Muscle layer of duodenum (tissue), 2 donors: ENCODE data around the gene GLRA2.
"Not testable (repeated sequence)": the region's sequence is repeated elsewhere in the genome, so short reads cannot be mapped to it uniquely, and the experiment has no call there.

Experiments
- H3K27ac ChIP-seq: one replicate; pipeline ENCODE4 v1.7.0; 2013; ENCODE audit warnings: mild to moderate bottlenecking, low read length
- H3K27me3 ChIP-seq: one replicate; pipeline ENCODE4 v1.7.0; 2013; ENCODE audit warnings: low read depth, mild to moderate bottlenecking, control low read depth, low read length
- H3K36me3 ChIP-seq, 2 donors: one replicate each; pipeline ENCODE4 v1.7.0; 2013; ENCODE audit warnings: low read length in 2 of 2, control low read depth in 1 of 2, mild to moderate bottlenecking in 1 of 2; ENCODE audit not compliant: insufficient read depth in 2 of 2, control insufficient read depth in 1 of 2
- H3K4me1 ChIP-seq, 2 donors: one replicate each; pipeline ENCODE4 v1.7.0; 2013; ENCODE audit warnings: low read length in 2 of 2, mild to moderate bottlenecking in 2 of 2, control low read depth in 1 of 2, moderate library complexity in 1 of 2; ENCODE audit not compliant: insufficient read depth in 2 of 2, control insufficient read depth in 1 of 2
- H3K4me3 ChIP-seq, 2 donors: one replicate each; pipeline ENCODE4 v1.7.0; 2013; ENCODE audit warnings: low read length in 2 of 2, low read depth in 1 of 2, mild to moderate bottlenecking in 1 of 2
- H3K9me3 ChIP-seq, 2 donors: one replicate each; pipeline ENCODE4 v1.7.0; 2013; ENCODE audit warnings: low read length in 2 of 2, control low read depth in 1 of 2, mild to moderate bottlenecking in 1 of 2; ENCODE audit not compliant: control insufficient read depth in 1 of 2
- donor health status: healthy.

The GLRA2 gene

DNA sequence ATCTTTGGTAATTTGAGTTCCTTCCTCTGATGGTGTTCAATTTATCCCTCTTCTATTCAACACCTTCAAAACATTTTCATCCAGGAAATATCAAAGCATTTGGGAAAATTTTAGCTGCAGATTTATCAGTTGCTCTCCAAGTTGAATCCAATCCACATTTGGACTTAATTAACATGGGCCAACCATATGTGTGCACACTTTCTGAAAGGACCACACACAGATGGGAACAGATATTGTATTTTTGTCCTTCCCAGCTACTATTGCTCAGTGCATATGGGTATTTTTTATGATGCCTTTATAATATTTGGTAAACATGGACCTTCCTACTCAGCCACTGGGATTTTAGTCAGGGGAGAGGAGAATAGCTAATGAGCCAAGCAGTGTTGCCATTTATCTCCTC, 65.2 kb downstream of the GLRA2 start:
- no peaks in the 10 kb centered on the region for H3K4me1 ChIP-seq
- no peak overlapping the region for H3K4me3 ChIP-seq
- H3K36me3 ChIP-seq = no peaks in the 10 kb centered on the region
- H3K9me3 ChIP-seq = no peaks in the 10 kb centered on the region
- H3K27ac ChIP-seq = no peak overlapping the region
- H3K27me3 ChIP-seq = no peaks in the 10 kb centered on the region

DNA sequence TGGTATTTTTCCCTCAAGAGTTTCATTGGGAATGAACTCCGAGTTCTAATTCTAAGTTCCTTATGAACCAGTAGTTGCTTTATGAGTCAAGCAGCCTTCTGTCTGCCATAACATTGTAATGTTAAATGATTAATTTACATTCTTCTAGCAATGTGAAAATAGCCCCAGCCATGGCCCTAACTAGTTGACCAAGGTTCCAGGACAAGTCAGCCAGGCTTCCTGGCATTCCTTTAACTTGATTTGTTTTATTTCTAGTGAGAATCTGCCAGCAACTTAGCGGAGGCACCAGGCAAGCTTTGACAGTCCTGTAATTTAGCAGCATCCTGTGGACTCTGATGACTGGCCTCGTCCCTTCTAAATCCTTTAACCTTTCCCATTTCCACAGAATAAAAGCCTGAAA, 69.0 kb downstream of the GLRA2 start:
- no peaks in the 10 kb centered on the region for H3K36me3 ChIP-seq
- no peak overlapping the region for H3K4me3 ChIP-seq
- no peaks in the 10 kb centered on the region for H3K9me3 ChIP-seq
- no peaks in the 10 kb centered on the region for H3K27me3 ChIP-seq
- no peaks in the 10 kb centered on the region for H3K4me1 ChIP-seq
- H3K27ac ChIP-seq = no peak overlapping the region

GRCh38 chrX:14607446-14607985, 78.2 kb downstream of the GLRA2 start:
- Histone ChIP-seq H3K9me3 (no peaks in the 10 kb centered on the region), H3K4me1 (no peaks in the 10 kb centered on the region), H3K36me3 (no peaks in the 10 kb centered on the region), H3K27ac (no peak overlapping the region), H3K27me3 (no peaks in the 10 kb centered on the region), H3K4me3 (no peak overlapping the region)

GRCh38 chrX:14612450-14612849, 83.1 kb downstream of the GLRA2 start:
- not testable (repeated sequence) for H3K9me3 ChIP-seq, H3K4me1 ChIP-seq, H3K27me3 ChIP-seq, H3K36me3 ChIP-seq, H3K4me3 ChIP-seq, H3K27ac ChIP-seq

DNA sequence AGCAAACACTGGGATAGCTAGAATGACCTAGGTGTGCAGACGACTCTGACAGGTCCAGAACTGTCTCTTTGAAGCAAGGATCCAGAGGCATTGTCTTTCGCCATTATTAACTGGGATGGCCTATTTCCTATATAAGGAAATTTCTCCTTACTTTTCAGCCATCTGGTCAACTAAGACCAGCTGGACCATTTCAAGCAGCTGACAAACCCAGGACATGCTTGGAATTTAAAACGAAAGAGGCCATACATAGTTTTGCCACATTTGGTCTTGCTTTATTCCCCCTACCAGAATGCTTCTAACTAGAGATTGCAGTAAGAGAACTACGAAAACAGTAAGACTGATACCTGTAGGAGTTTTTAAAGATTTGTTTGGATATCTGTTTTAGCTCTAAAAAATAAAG, 87.0 kb downstream of the GLRA2 start:
- H3K36me3 ChIP-seq = no peaks in the 10 kb centered on the region
- no peaks in the 10 kb centered on the region for H3K27me3 ChIP-seq
- H3K27ac ChIP-seq = no peak overlapping the region
- H3K4me1 ChIP-seq = peaks cover 0 to 3% of the 10 kb centered on the region in 2 donors
- H3K4me3 ChIP-seq = no peak overlapping the region
- H3K9me3 ChIP-seq = no peaks in the 10 kb centered on the region

- no peaks in the 10 kb centered on the region for H3K9me3 ChIP-seq
- H3K4me1 ChIP-seq = peaks cover 0 to 3% of the 10 kb centered on the region in 2 donors
- no peak overlapping the region for H3K4me3 ChIP-seq
- no peaks in the 10 kb centered on the region for H3K36me3 ChIP-seq
- no peaks in the 10 kb centered on the region for H3K27me3 ChIP-seq
- no peak overlapping the region for H3K27ac ChIP-seq
These were observed 87.5 kb downstream of the GLRA2 start for GRCh38 chrX:14616836-14617235.

DNA sequence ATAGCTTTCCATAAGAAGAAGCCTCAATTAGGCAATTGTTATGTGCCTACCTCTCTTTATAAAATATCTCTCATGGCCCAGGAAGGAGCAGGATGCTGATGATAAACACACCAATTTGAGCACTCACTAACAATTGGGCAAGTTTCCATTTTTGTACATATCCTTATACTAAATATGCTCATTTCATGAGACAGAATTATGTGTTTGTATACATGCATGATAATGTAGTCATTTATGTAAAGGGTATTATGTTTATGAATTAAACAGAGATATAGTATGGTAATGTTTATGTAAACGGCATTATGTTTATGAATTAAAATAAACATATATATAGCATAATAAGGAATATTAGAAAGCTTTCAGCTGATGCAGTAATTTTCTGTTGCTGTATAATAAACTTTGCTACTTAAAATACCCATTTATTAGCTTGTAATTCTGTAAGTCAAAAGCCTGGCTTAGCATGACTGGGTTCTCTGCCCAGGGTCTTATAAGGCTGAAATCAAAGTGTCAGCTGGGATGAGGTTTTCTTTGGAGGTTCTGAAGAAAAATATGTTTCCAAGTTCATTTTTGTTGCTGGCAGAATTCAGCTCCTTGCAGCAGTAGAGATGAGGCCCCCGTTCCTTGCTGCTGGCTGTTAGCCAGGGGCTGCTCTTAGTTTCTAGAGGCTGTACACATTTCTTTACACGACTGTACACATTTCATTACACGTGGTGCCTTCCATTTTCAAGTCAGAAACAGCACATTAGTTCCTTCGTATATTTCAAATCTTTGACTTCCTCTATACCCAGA, 89.0 kb downstream of the GLRA2 start:
- Histone ChIP-seq H3K4me1 (peaks cover 0 to 3% of the 10 kb centered on the region in 2 donors), H3K27me3 (no peaks in the 10 kb centered on the region), H3K27ac (no peak overlapping the region), H3K4me3 (no peak overlapping the region), H3K9me3 (no peaks in the 10 kb centered on the region), H3K36me3 (no peaks in the 10 kb centered on the region)

DNA sequence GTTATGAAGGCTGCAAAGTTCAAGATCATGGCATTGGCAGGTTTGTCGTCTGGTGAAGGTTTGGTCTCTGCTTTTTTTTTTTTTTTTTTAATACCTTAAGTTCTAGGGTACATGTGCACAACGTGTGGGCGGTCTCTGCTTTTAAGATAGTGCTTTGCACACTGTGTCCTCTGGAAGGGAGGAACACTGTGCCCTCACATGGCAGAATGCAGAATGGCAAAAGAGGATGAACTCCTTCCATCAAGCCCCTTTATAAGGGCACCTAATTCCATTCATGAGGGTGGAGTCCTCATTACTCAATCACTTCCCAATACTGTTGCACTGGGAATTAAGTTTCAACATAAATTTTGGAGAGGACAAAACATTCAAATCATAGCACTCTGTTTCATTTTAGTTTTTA, 101.4 kb downstream of the GLRA2 start:
- no peak overlapping the region for H3K27ac ChIP-seq
- no peaks in the 10 kb centered on the region for H3K36me3 ChIP-seq
- no peaks in the 10 kb centered on the region for H3K9me3 ChIP-seq

DNA sequence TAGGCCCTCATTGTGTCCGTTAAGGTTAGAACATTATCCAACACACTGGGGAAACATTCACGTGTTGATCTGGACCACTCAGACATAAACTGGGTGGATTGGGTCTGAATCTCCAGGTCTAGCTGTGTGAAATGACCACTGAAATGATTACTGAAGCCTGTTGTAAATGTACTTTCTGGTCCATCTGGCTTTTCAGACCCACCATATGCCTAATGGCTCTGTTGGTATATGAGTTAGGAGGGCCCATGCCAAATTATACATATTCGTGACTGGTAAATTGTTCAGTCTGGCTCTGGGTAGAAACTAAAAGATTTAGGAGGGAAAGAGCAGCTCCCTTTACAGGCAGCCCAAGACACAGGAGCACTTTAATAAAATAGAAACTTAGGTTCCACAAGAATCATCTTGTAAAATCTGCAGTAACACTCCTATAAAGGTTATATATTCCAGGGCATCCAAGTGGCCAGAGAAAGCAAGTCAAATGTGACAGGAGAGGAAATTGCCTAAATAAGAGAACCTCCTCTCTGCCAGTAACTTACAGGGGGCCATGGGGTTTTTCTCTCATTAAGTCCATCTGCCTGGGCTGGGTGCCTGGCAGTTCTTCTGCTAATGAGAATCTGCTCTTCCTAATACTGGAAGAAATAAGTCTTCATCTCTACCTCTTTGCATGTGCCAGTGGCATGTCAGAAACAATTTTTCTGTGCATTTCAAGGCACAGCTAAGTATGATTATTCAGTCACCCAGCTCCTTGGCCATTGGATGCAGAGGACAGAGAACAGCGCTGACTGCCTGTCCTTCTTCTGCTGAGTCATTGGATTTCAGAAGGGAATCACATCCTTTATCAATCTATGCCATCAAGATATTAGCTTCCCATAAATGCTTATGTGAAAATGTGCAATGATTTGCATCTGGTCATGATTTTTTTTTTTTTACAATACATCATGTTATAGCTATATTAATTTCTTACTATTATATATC, 112.6 kb downstream of the GLRA2 start:
- no peaks in the 10 kb centered on the region for H3K9me3 ChIP-seq
- no peaks in the 10 kb centered on the region for H3K36me3 ChIP-seq
- H3K4me1 ChIP-seq = no peaks in the 10 kb centered on the region
- no peak overlapping the region for H3K27ac ChIP-seq
- H3K27me3 ChIP-seq = no peaks in the 10 kb centered on the region
- no peak overlapping the region for H3K4me3 ChIP-seq

More for the DNA sequence above, 101.4 kb downstream of the GLRA2 start:
- H3K4me3 ChIP-seq = no peak overlapping the region
- H3K27me3 ChIP-seq = no peaks in the 10 kb centered on the region
- H3K4me1 ChIP-seq = no peaks in the 10 kb centered on the region

- Histone ChIP-seq H3K9me3 (no peaks in the 10 kb centered on the region), H3K4me3 (no peak overlapping the region), H3K36me3 (no peaks in the 10 kb centered on the region), H3K27ac (no peak overlapping the region), H3K27me3 (no peaks in the 10 kb centered on the region), H3K4me1 (no peaks in the 10 kb centered on the region)
These were observed 131.6 kb downstream of the GLRA2 start for GRCh38 chrX:14660970-14661369.

DNA sequence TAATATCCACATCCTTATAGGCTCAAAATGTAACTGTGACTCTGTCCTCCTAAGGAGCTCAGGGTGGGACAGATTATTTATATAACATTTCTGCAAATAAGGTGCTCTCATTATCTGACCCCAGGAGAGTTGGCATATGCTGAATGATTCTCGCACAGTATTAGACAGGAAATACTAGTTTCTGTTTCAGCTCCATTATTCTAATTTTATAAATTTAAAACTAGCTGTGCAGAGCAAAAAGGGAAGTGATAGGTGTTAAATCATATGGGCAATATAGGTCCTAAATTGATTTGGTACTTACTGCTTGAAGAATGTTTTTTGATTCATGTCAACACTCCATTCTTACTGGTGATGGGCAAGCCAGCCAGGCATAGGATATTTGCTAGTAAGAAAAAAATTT, 141.5 kb downstream of the GLRA2 start:
- H3K4me1 ChIP-seq = no peaks in the 10 kb centered on the region
- no peak overlapping the region for H3K27ac ChIP-seq
- no peaks in the 10 kb centered on the region for H3K27me3 ChIP-seq
- no peak overlapping the region for H3K4me3 ChIP-seq
- H3K36me3 ChIP-seq = no peaks in the 10 kb centered on the region
- no peaks in the 10 kb centered on the region for H3K9me3 ChIP-seq
